HepG2 (cell line): ENCODE measurements around the gene FDPS. TPM values are rescaled to one million over a fixed set of nuclear protein-coding genes. Genes with fewer than 3 reads are reported as not detected.

ENCODE experiments used
- ATAC-seq: fragments of 200-7000 bp; cut with Tn5 transposase; 3 replicates; pipeline ENCODE4 v1.9.1; 2020; ENCODE audit warnings: mild to moderate bottlenecking, moderate library complexity
- BruUV-seq: library from RNA; stranded (reverse); fragments of 400-500 nt; replicated peaks from 2 replicates; lab custom pipeline; 2021; lab: Mats Ljungman, UMichigan
- CTCF ChIA-PET: fragments of 300-600 bp; formaldehyde crosslinking; extraction: SDS; loops from one replicate; lab custom pipeline; 2021; ENCODE audit warnings: low total read pairs, inconsistent platforms, low intra/inter-chr PET ratio; lab: Yijun Ruan, JAX
- POLR2A ChIA-PET: fragments of 350-600 bp; sonication (Branson Sonifier 250); formaldehyde crosslinking; loops from one replicate; lab custom pipeline; 2020; ENCODE audit warnings: antibody characterized with exemption, inconsistent platforms; lab: Yijun Ruan, JAX
- DNase-seq: peaks from one replicate; pipeline ENCODE4 v3.0.0-alpha.2; 2015; ENCODE audit warnings: low spot score
- FAIRE-seq: peaks from 3 replicates; lab custom pipeline; 2011; peaks lifted over from hg19 to GRCh38; lab: Jason Lieb, UNC
- H2AFZ ChIP-seq: one replicate; pipeline ENCODE4 v1.6.1; 2011; ENCODE audit warnings: low read length, inconsistent platforms
- H3K27ac ChIP-seq: fragments of 300-600 bp; 3 replicates; pipeline ENCODE4 v1.8.0; 2011; ENCODE audit warnings: mixed run types, mild to moderate bottlenecking, mixed read lengths, low read length, inconsistent platforms; ENCODE audit not compliant: insufficient read depth; ENCODE audit errors: extremely low read length
- H3K27me3 ChIP-seq, 2 experiments: fragments of 200-600 bp in 1 of 2; 2 replicates in 1 of 2; 3 replicates in 1 of 2; pipeline versions ENCODE4 v1.6.0 to v1.8.0; 2011; ENCODE audit warnings: low read length in 2 of 2, mild to moderate bottlenecking in 2 of 2, moderate library complexity in 2 of 2, inconsistent platforms in 1 of 2; ENCODE audit not compliant: insufficient read depth in 2 of 2, control insufficient read depth in 1 of 2
- H3K36me3 ChIP-seq, 2 experiments: fragments of 200-600 bp in 1 of 2; replicated peaks in 1 of 2; 2 replicates in 1 of 2; 3 replicates in 1 of 2; pipeline versions ENCODE4 v1.5.1 to v1.8.0; 2011; ENCODE audit warnings: low read length in 2 of 2, inconsistent platforms in 1 of 2; ENCODE audit not compliant: insufficient read depth in 2 of 2, control insufficient read depth in 1 of 2
- H3K4me1 ChIP-seq: 2 replicates; pipeline ENCODE4 v1.5.1; 2012; ENCODE audit warnings: low read length, inconsistent platforms; ENCODE audit not compliant: insufficient read depth
- H3K4me2 ChIP-seq: 2 replicates; pipeline ENCODE4 v1.6.0; 2011; ENCODE audit warnings: low read depth, low read length, inconsistent platforms
- H3K4me3 ChIP-seq, 3 experiments: fragments of 200-600 bp in 1 of 3; sonication (generic), shearing (Covaris generic) in 1 of 3; replicated peaks in 1 of 3; 2 replicates each; pipeline ENCODE4 v1.5.1; 2011 to 2016; ENCODE audit warnings: low read length in 3 of 3, inconsistent platforms in 2 of 3, low read depth in 2 of 3, mild to moderate bottlenecking in 2 of 3, control low read depth in 1 of 3, mixed read lengths in 1 of 3; ENCODE audit not compliant: insufficient read depth in 1 of 3
- H3K79me2 ChIP-seq: one replicate; pipeline ENCODE4 v1.6.1; 2011; ENCODE audit warnings: low read length, inconsistent platforms; ENCODE audit not compliant: insufficient read depth
- H3K9ac ChIP-seq: 2 replicates; pipeline ENCODE4 v1.6.0; 2011; ENCODE audit warnings: mild to moderate bottlenecking, low read depth, low read length, inconsistent platforms; ENCODE audit not compliant: insufficient read depth
- H3K9me3 ChIP-seq: 2 replicates; pipeline ENCODE4 v1.5.1; 2012; ENCODE audit warnings: mild to moderate bottlenecking, low read length
- H4K20me1 ChIP-seq: 2 replicates; pipeline ENCODE4 v1.6.0; 2011; ENCODE audit warnings: inconsistent platforms, mild to moderate bottlenecking, low read length, moderate library complexity; ENCODE audit not compliant: insufficient read depth
- HDAC2 ChIP-seq: sonication (generic); formaldehyde crosslinking; IDR thresholded peaks from 2 replicates; pipeline ENCODE4 v1.4.0; 2020; ENCODE audit warnings: missing genetic modification reagents
- ISL2 ChIP-seq: sonication (generic); formaldehyde crosslinking; IDR thresholded peaks from 2 replicates; pipeline ENCODE4 v1.5.0; 2020; ENCODE audit warnings: missing genetic modification reagents
- KMT2B ChIP-seq: IDR thresholded peaks from 2 replicates; pipeline ENCODE4 v1.6.1; 2016; ENCODE audit warnings: missing genetic modification reagents, missing compliant biosample characterization
- PHF21A ChIP-seq: sonication (generic); formaldehyde crosslinking; IDR thresholded peaks from 2 replicates; pipeline ENCODE4 v1.5.0; 2020; ENCODE audit warnings: mild to moderate bottlenecking, missing genetic modification reagents
- PRPF4 ChIP-seq: fragments of 200-400 bp; formaldehyde crosslinking; IDR thresholded peaks from 2 replicates; pipeline ENCODE4 v1.6.1; 2016; ENCODE audit warnings: low read length, low read depth; ENCODE audit not compliant: poor library complexity, severe bottlenecking
- SP4 ChIP-seq: sonication (generic); formaldehyde crosslinking; IDR thresholded peaks from 2 replicates; pipeline ENCODE4 v1.8.1; 2023; ENCODE audit warnings: mild to moderate bottlenecking, missing genetic modification reagents
- SRF ChIP-seq: IDR thresholded peaks from 2 replicates; pipeline ENCODE4 v1.6.1; 2011; ENCODE audit warnings: mild to moderate bottlenecking, low read depth, low read length, moderate library complexity
- ZNF20 ChIP-seq: sonication (generic); formaldehyde crosslinking; IDR thresholded peaks from 2 replicates; pipeline ENCODE4 v1.4.0; 2020; ENCODE audit warnings: mild to moderate bottlenecking, moderate library complexity, missing genetic modification reagents
- ZNF7 ChIP-seq: IDR thresholded peaks from 2 replicates; pipeline ENCODE4 v1.6.1; 2016; ENCODE audit warnings: missing biosample characterization, missing genetic modification reagents
- WGBS: methylation state at CpG from one replicate; pipeline ENCODE4 v1.1.6; 2017; ENCODE audit warnings: low lambda C conversion rate; 5-methylcytosine and 5-hydroxymethylcytosine counted together
- in situ Hi-C: cut with HindIII; loops from 2 replicates; pipeline ENCODE4 v1.10.0; 2017; ENCODE audit warnings: low pct_unique_long_range_greater_than_20kb; ENCODE audit not compliant: extremely low pct_ligation_motif_present
- intact Hi-C: fragments of 100-400 bp; cut with micrococcal nuclease; formaldehyde crosslinking; loops from one replicate; pipeline ENCODE4 v1.10.0; 2022; ENCODE audit not compliant: unreplicated experiment
- polyA plus RNA-seq, 8 experiments: library from polyadenylated mRNA; depleted of rRNA in 3 of 8; stranded (reverse) in 7 of 8; unstranded in 1 of 8; fragments of >200 nt; fragmentation: Illumina TruSeq in 4 of 8; extraction: Trizol in 4 of 8; gene quantifications; 2 replicates each; pipeline versions ENCODE4 v1.2.1 to v1.2.3, GENCODE V29; 2011 to 2016; ENCODE audit warnings: low read depth in 4 of 8, missing spikeins in 1 of 8, mixed read lengths in 1 of 8; ENCODE audit not compliant: insufficient read depth in 1 of 8
- total RNA-seq, 5 experiments: library from RNA; depleted of rRNA; stranded (reverse); fragments of >200 nt; fragmentation: Illumina TruSeq; extraction: Trizol; gene quantifications; 2 replicates each; pipeline ENCODE4 v1.2.3, GENCODE V29; 2016; ENCODE audit warnings: low read depth in 1 of 5
- TF ChIP-seq, protein P1 (sequence below): sonication (generic); formaldehyde crosslinking; IDR thresholded peaks from 2 replicates; pipeline ENCODE4 v1.4.0; 2020; ENCODE audit warnings: missing genetic modification reagents
- TF ChIP-seq, protein P2 (sequence below): sonication (generic); formaldehyde crosslinking; IDR thresholded peaks from 2 replicates; pipeline ENCODE4 v1.8.0; 2022; ENCODE audit warnings: missing genetic modification reagents, mild to moderate bottlenecking, moderate library complexity, borderline replicate concordance

FDPS gene
- total and polyA plus RNA-seq, 2 of the 13 experiments (the other 11 are each of a cell fraction or from before 2014, with no cell fraction given), result 264 to 519 TPM

DNA sequence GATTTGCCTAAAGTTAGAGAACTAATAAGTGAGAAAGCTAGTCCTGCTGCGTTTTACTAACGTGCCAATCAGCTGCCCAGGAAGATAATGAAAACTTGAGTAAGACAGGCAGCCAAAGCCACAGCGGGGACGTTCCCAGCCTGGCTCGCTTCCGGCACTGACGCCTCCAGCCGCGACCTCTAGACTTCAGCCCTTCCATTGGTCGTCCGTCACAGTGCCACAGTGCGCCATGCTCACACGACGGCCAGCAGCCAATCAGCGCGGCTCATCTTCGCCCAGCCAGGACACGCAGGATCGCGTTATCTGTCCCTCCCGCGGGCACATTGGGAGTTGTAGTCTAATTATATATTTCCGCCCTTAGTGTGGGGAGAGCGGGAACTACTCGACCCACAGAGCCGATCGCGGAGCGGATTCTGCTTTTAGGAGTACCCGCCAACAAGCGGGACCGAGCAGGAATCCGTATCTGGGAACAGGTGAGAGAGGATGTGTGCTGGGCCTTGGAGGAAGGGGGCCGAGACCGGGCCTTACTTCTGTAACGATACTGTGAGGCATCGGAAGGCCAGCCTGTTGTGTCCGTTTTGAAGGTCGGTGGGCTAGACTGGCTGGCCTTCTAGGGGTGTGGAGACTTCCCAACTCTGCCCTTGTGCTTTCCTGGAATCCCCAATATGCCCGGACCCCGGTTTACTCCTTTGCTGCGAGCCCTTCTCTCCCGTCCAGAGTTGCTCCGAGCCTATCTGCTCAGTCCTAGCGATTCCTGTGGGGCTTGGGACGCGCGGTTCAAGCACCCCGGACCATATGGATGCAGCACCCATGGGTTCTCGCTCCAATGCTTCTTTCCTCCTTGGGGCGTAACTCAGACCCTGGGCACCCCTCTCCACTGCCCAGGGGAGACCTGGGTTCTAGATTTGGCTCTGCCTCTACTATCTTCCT lies at the start of gene FDPS (continued):
- TF ChIP-seq, protein P1, sequence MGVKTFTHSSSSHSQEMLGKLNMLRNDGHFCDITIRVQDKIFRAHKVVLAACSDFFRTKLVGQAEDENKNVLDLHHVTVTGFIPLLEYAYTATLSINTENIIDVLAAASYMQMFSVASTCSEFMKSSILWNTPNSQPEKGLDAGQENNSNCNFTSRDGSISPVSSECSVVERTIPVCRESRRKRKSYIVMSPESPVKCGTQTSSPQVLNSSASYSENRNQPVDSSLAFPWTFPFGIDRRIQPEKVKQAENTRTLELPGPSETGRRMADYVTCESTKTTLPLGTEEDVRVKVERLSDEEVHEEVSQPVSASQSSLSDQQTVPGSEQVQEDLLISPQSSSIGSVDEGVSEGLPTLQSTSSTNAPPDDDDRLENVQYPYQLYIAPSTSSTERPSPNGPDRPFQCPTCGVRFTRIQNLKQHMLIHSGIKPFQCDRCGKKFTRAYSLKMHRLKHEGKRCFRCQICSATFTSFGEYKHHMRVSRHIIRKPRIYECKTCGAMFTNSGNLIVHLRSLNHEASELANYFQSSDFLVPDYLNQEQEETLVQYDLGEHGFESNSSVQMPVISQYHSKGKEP, result no peak
- TF ChIP-seq SRF (no peak), KMT2B (CRISPR knock-in tag) (no peak; the same call in none of the 2 replicates)
- TF ChIP-seq, protein P2, sequence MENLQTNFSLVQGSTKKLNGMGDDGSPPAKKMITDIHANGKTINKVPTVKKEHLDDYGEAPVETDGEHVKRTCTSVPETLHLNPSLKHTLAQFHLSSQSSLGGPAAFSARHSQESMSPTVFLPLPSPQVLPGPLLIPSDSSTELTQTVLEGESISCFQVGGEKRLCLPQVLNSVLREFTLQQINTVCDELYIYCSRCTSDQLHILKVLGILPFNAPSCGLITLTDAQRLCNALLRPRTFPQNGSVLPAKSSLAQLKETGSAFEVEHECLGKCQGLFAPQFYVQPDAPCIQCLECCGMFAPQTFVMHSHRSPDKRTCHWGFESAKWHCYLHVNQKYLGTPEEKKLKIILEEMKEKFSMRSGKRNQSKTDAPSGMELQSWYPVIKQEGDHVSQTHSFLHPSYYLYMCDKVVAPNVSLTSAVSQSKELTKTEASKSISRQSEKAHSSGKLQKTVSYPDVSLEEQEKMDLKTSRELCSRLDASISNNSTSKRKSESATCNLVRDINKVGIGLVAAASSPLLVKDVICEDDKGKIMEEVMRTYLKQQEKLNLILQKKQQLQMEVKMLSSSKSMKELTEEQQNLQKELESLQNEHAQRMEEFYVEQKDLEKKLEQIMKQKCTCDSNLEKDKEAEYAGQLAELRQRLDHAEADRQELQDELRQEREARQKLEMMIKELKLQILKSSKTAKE (CRISPR knock-in tag), result no peak

DNA sequence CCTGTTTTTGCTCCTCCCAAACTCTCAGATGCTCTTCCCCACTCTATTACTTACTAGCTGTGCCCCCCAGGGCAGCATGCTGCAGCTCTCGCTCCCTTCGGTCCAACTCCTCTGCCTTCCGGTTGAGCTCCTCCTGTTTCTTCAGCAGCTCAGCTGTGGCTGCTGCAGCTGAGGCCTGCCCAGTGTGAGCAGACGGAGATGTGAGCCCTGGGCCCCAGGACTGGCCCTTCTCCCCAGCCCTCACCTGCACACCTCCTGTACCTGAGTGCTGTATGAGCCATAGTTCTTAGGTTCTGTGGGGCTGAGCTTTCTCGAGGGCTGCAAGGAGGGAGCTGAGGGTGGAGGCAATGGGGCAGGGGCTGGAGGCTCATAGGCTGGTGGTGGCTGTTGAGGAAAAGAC lies 48.4 kb upstream of the FDPS start:
- H2AFZ ChIP-seq, result no peak overlapping the region
- intact Hi-C loops (no loop called here), in situ Hi-C loops (no loop called here)
- peak overlapping the region; percentile 98 for H3K4me2 ChIP-seq
- H3K27me3 ChIP-seq, result no peaks in the 10 kb centered on the region; a peak in 1 of 5 replicates
- POLR2A ChIA-PET, result interaction anchor here (0.9 to 4.8 kb wide), 3 partner anchors 9 to 13 kb away, joined by 4 to 69 read pairs (median 4); partner anchors contain the start of gene CLK2
- H3K36me3 ChIP-seq, result peaks cover 11 to 34% of the 10 kb centered on the region in 2 experiments
- no peaks in the 10 kb centered on the region for H3K9me3 ChIP-seq
- H3K9ac ChIP-seq, result peak overlapping the region; percentile 82; the same call in 1 of the 2 replicates
- H3K4me3 ChIP-seq, result peak overlapping the region in 1 of 3 experiments; percentile 90; a peak in 1 of 6 replicates
- peaks cover 21% of the 10 kb centered on the region for H3K4me1 ChIP-seq
- H3K27ac ChIP-seq, result no peak overlapping the region
- FAIRE-seq (no peak), ATAC-seq (no peak), DNase-seq (no peak)
- WGBS, result 98% methylated on average over 5 of the region's 5 CpGs
- no peaks in the 10 kb centered on the region for H4K20me1 ChIP-seq
- CTCF ChIA-PET, result no interaction called here
- H3K79me2 ChIP-seq, result peaks cover 15% of the 10 kb centered on the region
- BruUV-seq, result no TSS peak
- TF ChIP-seq SP4 (CRISPR knock-in tag) (no peak), ZNF20 (CRISPR knock-in tag) (no peak), PRPF4 (no peak), ISL2 (CRISPR knock-in tag) (no peak), HDAC2 (CRISPR knock-in tag) (no peak), ZNF7 (no peak), PHF21A (CRISPR knock-in tag) (no peak)
